ENCODE data around the gene ARHGEF4. TPM values are rescaled to one million over a fixed set of nuclear protein-coding genes. Genes with fewer than 3 reads are reported as not detected.

ARHGEF4 gene
- polyA plus RNA-seq, 1 donor (not counting 4 experiments of a cell fraction or from before 2014, with no cell fraction given), result 22.6 TPM

DNA sequence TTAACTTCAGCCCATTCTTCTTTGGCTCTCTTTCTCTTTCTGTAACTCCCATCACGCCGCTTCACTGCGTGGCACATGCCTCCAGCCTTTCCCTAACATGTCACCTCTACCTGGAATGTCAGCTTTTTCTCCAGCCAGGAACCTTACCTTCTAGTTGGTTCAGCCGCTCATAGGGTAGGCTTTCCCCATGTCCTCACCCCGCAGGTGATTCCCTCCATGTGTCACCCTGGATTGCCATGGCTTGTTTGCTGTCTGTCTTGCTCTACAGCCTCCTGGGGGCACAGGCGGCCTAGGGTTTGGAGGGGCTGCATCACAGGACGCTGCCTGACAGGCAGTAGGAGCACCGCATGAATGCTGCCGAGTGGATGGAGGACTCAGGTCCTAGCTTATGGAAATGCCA, 39.2 kb downstream of the ARHGEF4 start:
- Histone ChIP-seq H3K9me3 (ENCODE audit: control insufficient read depth, low read depth, low read length) (peaks cover 2% of the 10 kb centered on the region), H3K36me3 (ENCODE audit: control insufficient read depth in 2 of 2, extremely low read depth in 1 of 2, insufficient read depth in 2 of 2, low read length in 2 of 2) (peaks cover 0 to 5% of the 10 kb centered on the region in 2 experiments), H3K4me2 (ENCODE audit: control insufficient read depth, extremely low read depth, insufficient read depth, low read depth, low read length) (no peak overlapping the region), H3K9me1 (ENCODE audit: control insufficient read depth, extremely low read depth, insufficient read depth, low read length) (no peaks in the 10 kb centered on the region), H3K9ac (ENCODE audit: control insufficient read depth, extremely low read depth, insufficient read depth, low read length) (no peak overlapping the region), H4K20me1 (ENCODE audit: control insufficient read depth, extremely low read depth, insufficient read depth, low read length) (no peaks in the 10 kb centered on the region), H3K27ac (ENCODE audit: control insufficient read depth, insufficient read depth, low read length) (no peak overlapping the region), H3K79me2 (ENCODE audit: control insufficient read depth, insufficient read depth, low read length) (peaks cover 3% of the 10 kb centered on the region), H2AFZ (ENCODE audit: control insufficient read depth, low read length) (no peak overlapping the region), H3K27me3 (ENCODE audit: control insufficient read depth, extremely low read depth, insufficient read depth, low read length) (no peaks in the 10 kb centered on the region), H3K4me1 (ENCODE audit: control insufficient read depth, extremely low read depth, insufficient read depth, low read length) (peaks cover 15% of the 10 kb centered on the region), H3K4me3 (ENCODE audit: control insufficient read depth in 2 of 3, extremely low read depth in 1 of 3, insufficient read depth in 2 of 3, low read depth in 1 of 3, low read length in 3 of 3) (no peak overlapping the region)
- TF ChIP-seq, protein P1, sequence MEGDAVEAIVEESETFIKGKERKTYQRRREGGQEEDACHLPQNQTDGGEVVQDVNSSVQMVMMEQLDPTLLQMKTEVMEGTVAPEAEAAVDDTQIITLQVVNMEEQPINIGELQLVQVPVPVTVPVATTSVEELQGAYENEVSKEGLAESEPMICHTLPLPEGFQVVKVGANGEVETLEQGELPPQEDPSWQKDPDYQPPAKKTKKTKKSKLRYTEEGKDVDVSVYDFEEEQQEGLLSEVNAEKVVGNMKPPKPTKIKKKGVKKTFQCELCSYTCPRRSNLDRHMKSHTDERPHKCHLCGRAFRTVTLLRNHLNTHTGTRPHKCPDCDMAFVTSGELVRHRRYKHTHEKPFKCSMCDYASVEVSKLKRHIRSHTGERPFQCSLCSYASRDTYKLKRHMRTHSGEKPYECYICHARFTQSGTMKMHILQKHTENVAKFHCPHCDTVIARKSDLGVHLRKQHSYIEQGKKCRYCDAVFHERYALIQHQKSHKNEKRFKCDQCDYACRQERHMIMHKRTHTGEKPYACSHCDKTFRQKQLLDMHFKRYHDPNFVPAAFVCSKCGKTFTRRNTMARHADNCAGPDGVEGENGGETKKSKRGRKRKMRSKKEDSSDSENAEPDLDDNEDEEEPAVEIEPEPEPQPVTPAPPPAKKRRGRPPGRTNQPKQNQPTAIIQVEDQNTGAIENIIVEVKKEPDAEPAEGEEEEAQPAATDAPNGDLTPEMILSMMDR (optimal IDR thresholded peaks at IDR 0.05 in 1 of 3, IDR thresholded peaks at IDR 0.05 in 1 of 3, conservative IDR thresholded peaks at IDR 0.05 in 1 of 3; ENCODE audit: extremely low read depth in 1 of 3, insufficient read depth in 2 of 3, low read length in 3 of 3), result no peak
- no peak for TF ChIP-seq EZH2 (IDR thresholded peaks at IDR 0.05; ENCODE audit: low read length)
- DNase-seq (ENCODE audit: low read depth, low spot score), result no peak
- no peak for FAIRE-seq
- dilution Hi-C loops (cut with MboI; ENCODE audit: extremely low pct_ligation_motif_present, low sequenced_read_pairs), result no loop called here

DNA sequence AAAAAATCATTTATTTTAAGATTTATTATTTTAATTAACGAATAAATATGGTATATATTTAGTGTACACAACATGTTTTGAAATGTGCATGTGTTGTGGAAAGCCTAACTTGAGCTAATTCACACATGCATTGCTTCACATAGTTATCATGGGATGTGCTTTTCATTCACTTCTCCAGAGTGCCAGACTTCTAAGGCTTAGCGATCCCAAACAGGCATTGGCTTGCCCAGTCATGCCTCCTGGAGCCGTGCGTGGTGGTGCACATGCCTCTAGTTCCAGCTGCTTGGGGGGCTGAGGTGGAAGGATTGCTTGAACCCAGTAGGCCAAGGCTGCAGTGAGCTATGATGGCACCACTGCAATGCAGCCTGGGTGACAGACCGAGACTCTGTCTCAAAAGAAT, 40.5 kb downstream of the ARHGEF4 start:
- dilution Hi-C loops (cut with MboI; ENCODE audit: extremely low pct_ligation_motif_present, low sequenced_read_pairs), result no loop called here
- H3K27ac ChIP-seq (ENCODE audit: control insufficient read depth, insufficient read depth, low read length), result peak overlapping the region; percentile 61
- no peaks in the 10 kb centered on the region for H3K9me1 ChIP-seq (ENCODE audit: control insufficient read depth, extremely low read depth, insufficient read depth, low read length)
- peak overlapping the region; percentile 33 for H3K4me2 ChIP-seq (ENCODE audit: control insufficient read depth, extremely low read depth, insufficient read depth, low read depth, low read length)
- peaks cover 2% of the 10 kb centered on the region for H3K9me3 ChIP-seq (ENCODE audit: control insufficient read depth, low read depth, low read length)
- H3K9ac ChIP-seq (ENCODE audit: control insufficient read depth, extremely low read depth, insufficient read depth, low read length), result no peak overlapping the region
- H4K20me1 ChIP-seq (ENCODE audit: control insufficient read depth, extremely low read depth, insufficient read depth, low read length), result no peaks in the 10 kb centered on the region
- H3K36me3 ChIP-seq (ENCODE audit: control insufficient read depth in 2 of 2, extremely low read depth in 1 of 2, insufficient read depth in 2 of 2, low read length in 2 of 2), result peaks cover 0 to 5% of the 10 kb centered on the region in 2 experiments
- peaks cover 27% of the 10 kb centered on the region for H3K4me1 ChIP-seq (ENCODE audit: control insufficient read depth, extremely low read depth, insufficient read depth, low read length)
- no peaks in the 10 kb centered on the region for H3K27me3 ChIP-seq (ENCODE audit: control insufficient read depth, extremely low read depth, insufficient read depth, low read length)
- TF ChIP-seq EZH2 (IDR thresholded peaks at IDR 0.05; ENCODE audit: low read length), result no peak
- TF ChIP-seq, protein P1 (optimal IDR thresholded peaks at IDR 0.05 in 1 of 3, IDR thresholded peaks at IDR 0.05 in 1 of 3, conservative IDR thresholded peaks at IDR 0.05 in 1 of 3; ENCODE audit: extremely low read depth in 1 of 3, insufficient read depth in 2 of 3, low read length in 3 of 3), result no peak
- no peak overlapping the region for H3K4me3 ChIP-seq (ENCODE audit: control insufficient read depth in 2 of 3, extremely low read depth in 1 of 3, insufficient read depth in 2 of 3, low read depth in 1 of 3, low read length in 3 of 3)
- peaks cover 3% of the 10 kb centered on the region for H3K79me2 ChIP-seq (ENCODE audit: control insufficient read depth, insufficient read depth, low read length)
- peak; percentile 52 for DNase-seq (ENCODE audit: low read depth, low spot score)
- no peak overlapping the region for H2AFZ ChIP-seq (ENCODE audit: control insufficient read depth, low read length)
- FAIRE-seq, result peak; percentile 93

All from keratinocyte (primary cell).